Glomerular endothelial cell (primary cell): ENCODE measurements around the gene AMHR2. TPM values are rescaled to one million over a fixed set of nuclear protein-coding genes. Genes with fewer than 3 reads are reported as not detected.

ENCODE experiments used
- DNase-seq: peaks from one replicate; pipeline ENCODE4 v3.0.0-alpha.2; 2011; ENCODE audit warnings: low read depth, low spot score; ENCODE audit errors: extremely low read depth
- total RNA-seq: library from RNA; depleted of rRNA; stranded (reverse); fragments of >200 nt; gene quantifications from 2 replicates; pipeline ENCODE4 v1.2.3, GENCODE V29; 2015

Gene AMHR2
- total RNA-seq, 1 donor from 2014 or later: not detected

- no peak for DNase-seq
These were observed 53.1 kb downstream of the AMHR2 start for GRCh38 chr12:53476769-53477209.

GRCh38 chr12:53478865-53479264, 55.2 kb downstream of the AMHR2 start:
- no peak for DNase-seq

GRCh38 chr12:53479331-53479730, 55.7 kb downstream of the AMHR2 start:
- no peak for DNase-seq

GRCh38 chr12:53480491-53481442, 57.1 kb downstream of the AMHR2 start:
- DNase-seq: no peak

Other genes with a start within 250 kb of the AMHR2 start
- 9.2 and 10.9 TPM in 2 replicates for gene ZNF740, start 243.1 kb upstream of the AMHR2 start, total RNA-seq
- gene CSAD, start 242.9 kb upstream of the AMHR2 start, total RNA-seq: 5.7 and 17.3 TPM in 2 replicates
- not detected in 2 replicates for gene ITGB7, start 216.6 kb upstream of the AMHR2 start, total RNA-seq
- gene RARG, start 191.6 kb upstream of the AMHR2 start, total RNA-seq: 9.8 and 16.7 TPM in 2 replicates
- 2.6 and 4.8 TPM in 2 replicates for gene ESPL1, start 155.6 kb upstream of the AMHR2 start, total RNA-seq
- gene PFDN5, start 128.3 kb upstream of the AMHR2 start, total RNA-seq: 344 and 417 TPM in 2 replicates
- 41.4 and 55.0 TPM in 2 replicates for gene MYG1, start 124.2 kb upstream of the AMHR2 start, total RNA-seq
- 51.8 and 56.7 TPM in 2 replicates for gene AAAS, start 102.2 kb upstream of the AMHR2 start, total RNA-seq
- not detected in 2 replicates for gene SP7, start 87.5 kb upstream of the AMHR2 start, total RNA-seq
- 30.1 and 39.0 TPM in 2 replicates for gene SP1, start 43.7 kb upstream of the AMHR2 start, total RNA-seq
- gene PRR13, start 17.9 kb downstream of the AMHR2 start, total RNA-seq: 50.5 and 55.0 TPM in 2 replicates
- gene PCBP2, start 28.2 kb downstream of the AMHR2 start, total RNA-seq: 379 and 520 TPM in 2 replicates
- 22.6 and 29.2 TPM in 2 replicates for gene MAP3K12, start 75.6 kb downstream of the AMHR2 start, total RNA-seq
- gene TARBP2, start 77.4 kb downstream of the AMHR2 start, total RNA-seq: 45.7 and 50.6 TPM in 2 replicates
- gene NPFF, start 83.6 kb downstream of the AMHR2 start, total RNA-seq: 0.70 TPM in 1 of 2 replicates, not detected in the other
- 21.8 and 32.4 TPM in 2 replicates for gene ATF7, start 202.5 kb downstream of the AMHR2 start, total RNA-seq